GM12878 (cell line): Measurements from ENCODE around the gene HOXD13.

Source experiments
- TF ChIP-seq, protein P1 (sequence below), 3 experiments: IDR thresholded peaks in 2 of 3; conservative IDR thresholded peaks in 1 of 3; 2 replicates each; pipeline ENCODE4 v1.5.1; 2011; ENCODE audit warnings: low read depth in 3 of 3, low read length in 3 of 3, mild to moderate bottlenecking in 3 of 3, control low read depth in 2 of 3, moderate library complexity in 2 of 3, inconsistent platforms in 1 of 3, mixed read lengths in 1 of 3; ENCODE audit not compliant: control insufficient read depth in 2 of 3, insufficient read depth in 1 of 3; ENCODE audit errors: extremely low read depth in 1 of 3
- TF ChIP-seq, protein P2 (sequence below): IDR thresholded peaks from 2 replicates; pipeline ENCODE4 v1.6.1; 2012; ENCODE audit warnings: low read depth, low read length, improper control_type of control experiment

DNA sequence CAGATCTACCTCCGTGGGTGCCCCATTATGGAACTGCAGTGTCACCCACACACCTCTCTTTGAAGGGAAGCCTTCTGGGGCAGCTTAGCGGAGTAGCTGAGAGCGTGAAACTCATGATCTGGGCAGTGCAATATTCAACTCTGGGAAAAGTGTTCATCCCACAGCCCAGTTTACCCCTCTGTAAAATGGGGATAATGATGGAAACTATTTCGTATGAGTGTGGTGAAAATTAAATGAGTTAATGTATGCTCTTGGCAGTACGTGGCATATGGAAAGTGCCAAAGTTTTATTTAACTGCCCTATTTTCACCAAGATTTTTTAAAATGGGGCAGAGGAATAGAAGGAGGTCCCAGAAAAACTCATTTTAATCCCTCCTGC lies 20.2 kb upstream of the HOXD13 start:
- TF ChIP-seq, protein P1, sequence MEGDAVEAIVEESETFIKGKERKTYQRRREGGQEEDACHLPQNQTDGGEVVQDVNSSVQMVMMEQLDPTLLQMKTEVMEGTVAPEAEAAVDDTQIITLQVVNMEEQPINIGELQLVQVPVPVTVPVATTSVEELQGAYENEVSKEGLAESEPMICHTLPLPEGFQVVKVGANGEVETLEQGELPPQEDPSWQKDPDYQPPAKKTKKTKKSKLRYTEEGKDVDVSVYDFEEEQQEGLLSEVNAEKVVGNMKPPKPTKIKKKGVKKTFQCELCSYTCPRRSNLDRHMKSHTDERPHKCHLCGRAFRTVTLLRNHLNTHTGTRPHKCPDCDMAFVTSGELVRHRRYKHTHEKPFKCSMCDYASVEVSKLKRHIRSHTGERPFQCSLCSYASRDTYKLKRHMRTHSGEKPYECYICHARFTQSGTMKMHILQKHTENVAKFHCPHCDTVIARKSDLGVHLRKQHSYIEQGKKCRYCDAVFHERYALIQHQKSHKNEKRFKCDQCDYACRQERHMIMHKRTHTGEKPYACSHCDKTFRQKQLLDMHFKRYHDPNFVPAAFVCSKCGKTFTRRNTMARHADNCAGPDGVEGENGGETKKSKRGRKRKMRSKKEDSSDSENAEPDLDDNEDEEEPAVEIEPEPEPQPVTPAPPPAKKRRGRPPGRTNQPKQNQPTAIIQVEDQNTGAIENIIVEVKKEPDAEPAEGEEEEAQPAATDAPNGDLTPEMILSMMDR (IDR thresholded peaks at IDR 0.05 in 2 of 3, conservative IDR thresholded peaks at IDR 0.05 in 1 of 3; ENCODE audit: control insufficient read depth in 2 of 3, extremely low read depth in 1 of 3, insufficient read depth in 1 of 3, low read depth in 3 of 3, low read length in 3 of 3) = no peak
- TF ChIP-seq, protein P2, sequence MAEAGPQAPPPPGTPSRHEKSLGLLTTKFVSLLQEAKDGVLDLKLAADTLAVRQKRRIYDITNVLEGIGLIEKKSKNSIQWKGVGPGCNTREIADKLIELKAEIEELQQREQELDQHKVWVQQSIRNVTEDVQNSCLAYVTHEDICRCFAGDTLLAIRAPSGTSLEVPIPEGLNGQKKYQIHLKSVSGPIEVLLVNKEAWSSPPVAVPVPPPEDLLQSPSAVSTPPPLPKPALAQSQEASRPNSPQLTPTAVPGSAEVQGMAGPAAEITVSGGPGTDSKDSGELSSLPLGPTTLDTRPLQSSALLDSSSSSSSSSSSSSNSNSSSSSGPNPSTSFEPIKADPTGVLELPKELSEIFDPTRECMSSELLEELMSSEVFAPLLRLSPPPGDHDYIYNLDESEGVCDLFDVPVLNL = no peak
